Umbilical cord (tissue), 2 donors: ENCODE results near the gene CMPK1. TPM values are rescaled to one million over a fixed set of nuclear protein-coding genes. Genes with fewer than 3 reads are reported as not detected.
A peak's percentile ranks its signal among the peaks of the same experiment; 100 is the strongest.

ENCODE experiments used
- DNase-seq: peaks from one replicate; pipeline ENCODE4 v3.0.0-alpha.2; 2015; ENCODE audit warnings: low spot score
- total RNA-seq: library from RNA; depleted of rRNA; stranded (reverse); fragments of >200 nt; gene quantifications from one replicate; pipeline ENCODE4 v1.2.3, GENCODE V29; 2014; ENCODE audit warnings: low replicate concordance; ENCODE audit not compliant: insufficient read depth

Gene CMPK1
- total RNA-seq, 1 donor from 2014 or later = 157 TPM

DNA sequence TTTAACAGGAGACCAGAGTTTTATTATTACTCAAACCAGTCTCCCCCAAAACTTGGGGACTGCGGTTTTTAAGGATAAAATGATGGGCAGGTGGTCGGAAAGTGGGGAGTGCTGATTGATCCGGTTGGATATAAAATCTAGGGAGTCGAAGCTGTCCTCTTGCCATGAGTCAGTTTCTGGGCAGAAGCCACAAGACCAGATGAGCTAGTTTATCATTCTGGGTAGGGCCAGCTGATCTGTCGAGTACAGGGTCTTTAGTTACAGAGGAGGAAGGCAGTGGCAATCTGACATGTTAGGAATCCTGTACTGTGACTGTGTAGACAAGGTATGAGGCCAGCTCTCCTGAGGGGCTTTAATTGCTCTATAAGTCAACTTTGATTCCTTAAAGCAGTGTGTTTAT lies 59.6 kb downstream of the CMPK1 start:
- DNase-seq = no peak

GRCh38 chr1:47395433-47395832 lies 61.8 kb downstream of the CMPK1 start:
- DNase-seq = no peak

DNA sequence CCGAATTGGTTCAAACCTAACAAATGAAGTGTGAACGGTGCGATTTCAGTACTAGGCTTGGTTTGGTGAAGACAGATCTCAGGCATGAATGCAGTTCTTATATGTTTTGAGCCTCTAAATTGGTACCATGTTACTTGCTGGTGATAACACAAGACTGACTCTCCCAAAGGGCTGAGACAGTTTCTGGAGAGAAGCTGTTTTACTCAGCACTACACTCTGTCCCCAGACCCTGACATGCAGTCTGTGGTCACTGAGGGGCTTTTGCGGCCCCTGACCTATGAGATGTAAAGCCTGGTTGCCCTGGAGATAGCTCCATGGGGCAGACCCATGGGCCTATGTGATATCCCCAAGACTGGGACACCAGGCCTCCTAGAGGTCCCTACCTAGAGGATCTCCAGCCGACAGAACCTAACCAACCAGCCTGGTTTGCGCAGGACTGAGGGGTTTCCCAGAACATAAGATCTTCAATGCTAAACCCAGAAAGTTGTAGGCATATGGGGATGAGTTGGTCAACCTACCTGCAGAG lies 63.1 kb downstream of the CMPK1 start:
- DNase-seq = no peak

GRCh38 chr1:47399138-47399845 lies 65.7 kb downstream of the CMPK1 start:
- no peak for DNase-seq

GRCh38 chr1:47399846-47400155 lies 66.2 kb downstream of the CMPK1 start:
- no peak for DNase-seq

DNA sequence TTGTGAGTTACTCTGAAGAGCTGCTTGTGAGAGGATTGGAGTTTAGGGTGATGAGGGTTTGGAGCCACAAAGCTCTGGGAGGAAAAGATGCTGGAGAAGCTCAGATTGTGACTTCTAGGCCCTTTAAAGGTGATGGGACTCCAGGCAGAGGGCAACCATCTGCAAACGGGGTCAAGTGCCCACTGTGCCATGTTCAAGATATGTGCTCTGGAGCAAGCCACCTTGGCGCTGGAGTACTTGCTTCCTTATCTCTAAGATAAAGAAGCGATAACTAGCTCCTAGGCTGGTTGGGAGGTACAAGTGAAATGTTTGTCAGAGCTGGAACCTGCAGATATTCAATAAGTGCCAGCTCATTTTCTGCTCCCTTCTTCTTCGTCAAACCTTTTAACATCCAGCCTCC lies 68.2 kb downstream of the CMPK1 start:
- DNase-seq = no peak

DNA sequence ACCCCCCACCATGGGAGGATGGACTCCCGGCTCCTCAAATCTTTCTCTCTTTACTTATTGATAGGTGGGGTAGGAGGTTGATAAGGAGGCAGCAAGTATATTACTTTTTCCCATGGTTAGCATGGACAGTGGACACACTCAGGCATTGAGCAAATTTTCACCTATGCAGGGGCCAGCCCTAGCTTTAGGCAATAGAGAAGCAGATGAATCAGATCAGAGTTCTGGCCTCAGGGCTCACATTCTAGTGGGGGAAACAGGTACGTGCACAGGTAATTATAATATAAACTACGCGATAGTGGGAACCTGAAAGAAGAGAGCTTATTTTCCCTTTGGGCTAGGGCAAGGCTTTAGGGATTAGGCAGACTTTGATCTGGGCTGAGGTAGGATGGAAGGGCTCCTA lies 69.0 kb downstream of the CMPK1 start:
- DNase-seq = no peak

DNA sequence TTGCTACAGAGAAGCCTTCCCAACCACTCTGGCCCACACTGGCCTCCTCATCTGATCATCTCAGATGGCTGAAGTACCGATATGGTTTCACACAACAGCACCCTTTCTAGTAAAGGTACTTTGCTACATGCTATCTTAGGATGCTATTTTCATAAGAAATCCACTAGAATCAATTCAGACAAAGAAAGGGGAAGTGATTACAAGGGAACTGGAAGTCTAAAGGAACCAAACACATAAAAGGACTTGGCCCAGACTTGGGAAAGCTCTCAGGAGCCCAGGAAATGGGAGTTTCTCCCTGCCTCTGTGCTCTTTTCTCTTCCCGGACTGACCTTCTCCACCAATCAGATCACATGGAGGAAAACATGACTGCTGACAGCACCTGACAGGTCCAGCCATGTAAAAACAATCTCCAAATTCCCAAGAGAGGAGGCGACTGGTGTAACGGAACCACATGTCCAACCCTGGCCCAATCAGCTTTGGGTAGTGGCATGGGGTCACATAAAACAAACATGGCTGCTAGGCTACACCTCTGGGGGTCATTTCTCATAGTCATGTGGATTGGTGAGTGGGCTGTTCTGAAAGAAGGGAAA lies 69.8 kb downstream of the CMPK1 start:
- DNase-seq = no peak

DNA sequence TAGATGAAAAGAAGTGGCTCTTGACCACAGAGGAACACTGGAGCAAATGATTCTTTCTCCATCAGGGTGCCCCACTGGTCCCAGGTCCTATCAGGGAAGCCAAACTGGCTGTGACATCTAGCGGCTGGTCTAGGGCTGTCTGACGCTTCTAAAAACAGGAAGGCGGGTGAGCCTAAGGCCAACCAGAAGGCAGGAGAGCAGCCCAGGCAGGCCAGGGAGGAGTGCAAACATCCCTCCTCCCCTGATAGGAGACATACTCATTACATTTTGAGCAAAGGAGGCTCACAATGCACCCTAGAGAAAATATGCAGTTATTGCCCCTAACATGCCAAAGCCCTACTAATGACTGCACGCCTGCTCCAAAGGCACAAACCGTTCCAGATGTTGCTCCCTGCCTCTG lies 72.1 kb downstream of the CMPK1 start:
- DNase-seq = no peak

DNA sequence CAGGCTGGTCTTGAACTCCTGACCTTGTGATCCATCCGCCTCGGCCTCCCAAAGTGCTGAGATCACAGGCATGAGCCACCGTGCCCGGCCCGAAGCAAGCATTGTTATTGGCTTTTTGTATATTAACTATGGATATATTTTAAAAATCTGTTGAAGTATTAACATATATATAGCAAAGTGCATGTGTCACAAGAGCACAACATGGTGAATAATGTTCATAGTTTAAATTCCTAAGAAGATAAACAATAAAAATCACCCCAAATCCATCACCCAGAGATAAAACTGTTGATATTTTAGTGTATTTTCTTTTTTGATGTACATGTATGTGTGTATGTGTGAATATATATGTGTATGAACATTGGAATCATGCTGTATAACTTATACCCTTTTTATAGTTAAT lies 73.4 kb downstream of the CMPK1 start:
- DNase-seq = no peak

- DNase-seq = no peak
Measured at GRCh38 chr1:47407481-47407880, 73.9 kb downstream of the CMPK1 start.

DNA sequence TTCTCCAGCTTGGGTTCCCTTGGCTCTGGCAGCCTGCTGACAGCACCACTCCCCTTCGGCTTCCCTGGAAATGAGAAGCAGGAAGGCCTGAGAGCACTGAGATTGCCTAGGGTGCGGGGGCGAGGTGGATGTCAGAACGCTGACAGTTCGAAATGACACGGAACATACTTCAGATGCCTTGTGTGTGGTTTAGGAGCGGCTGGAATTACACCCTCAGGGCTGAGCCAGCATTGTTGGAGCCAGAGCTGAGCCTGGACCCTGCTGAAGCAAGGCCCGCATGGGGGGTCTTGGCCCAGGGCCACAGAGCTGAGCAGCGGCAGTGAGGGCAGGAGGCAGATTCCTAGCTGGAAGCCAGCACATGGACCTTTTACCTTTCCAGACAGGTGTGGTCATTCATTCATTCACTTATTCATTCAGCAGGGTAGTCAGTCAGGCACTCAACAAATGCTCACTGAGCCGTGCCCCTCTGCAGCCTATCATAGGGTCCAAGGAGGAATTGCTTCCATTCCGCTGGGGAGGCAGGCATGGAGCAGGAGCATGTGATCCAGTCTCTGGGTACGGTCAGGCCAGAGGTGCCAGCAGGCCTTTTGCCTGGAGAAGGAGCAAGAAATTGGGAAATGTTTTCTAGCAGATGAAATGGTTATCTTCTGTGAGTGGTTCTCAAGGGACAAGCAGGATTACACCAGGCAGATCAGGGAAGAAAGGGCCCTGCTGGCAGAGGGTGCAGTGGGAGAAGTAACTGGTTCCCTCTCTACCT lies 75.9 kb downstream of the CMPK1 start:
- DNase-seq = peak; percentile 56

GRCh38 chr1:47410068-47410455 lies 76.5 kb downstream of the CMPK1 start:
- DNase-seq = no peak

DNA sequence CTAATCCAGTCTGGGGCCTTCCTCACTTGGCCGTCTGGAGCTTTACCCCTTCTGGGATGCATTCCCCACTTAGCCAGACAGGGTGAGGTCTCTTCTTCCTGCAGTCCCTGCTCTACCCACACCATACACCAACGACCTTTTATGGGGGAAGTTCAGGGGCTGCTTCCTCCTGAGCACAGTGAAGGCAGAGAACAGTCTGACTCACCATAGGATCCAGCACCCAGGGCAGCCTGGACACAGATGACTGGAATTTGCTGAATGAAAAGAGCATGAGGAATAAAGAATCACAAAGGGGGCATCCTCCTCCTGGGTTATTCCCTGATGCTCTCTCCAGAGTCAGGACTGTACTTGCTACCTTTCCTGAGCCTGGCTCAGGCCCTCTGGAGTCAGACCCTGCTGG lies 77.8 kb downstream of the CMPK1 start:
- no peak for DNase-seq

DNA sequence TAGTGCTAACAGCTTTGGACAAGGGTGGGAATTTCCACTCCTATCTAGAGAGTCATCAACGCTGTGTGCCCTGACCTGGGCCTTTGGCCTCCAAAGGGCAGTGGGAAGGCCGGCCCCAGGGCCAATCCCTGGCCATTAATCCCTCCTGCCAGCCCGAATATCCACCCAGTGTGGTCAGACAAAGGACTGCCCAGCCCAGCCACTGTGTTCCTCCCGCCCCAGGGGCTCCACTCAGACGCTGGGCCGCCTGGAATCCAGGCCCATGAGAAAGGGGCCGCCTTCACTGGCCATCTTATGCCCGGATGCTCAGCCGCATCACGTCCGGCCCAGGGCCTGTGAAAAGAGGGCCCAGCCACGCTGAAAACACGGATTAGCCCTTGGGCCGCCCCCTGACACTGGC lies 78.8 kb downstream of the CMPK1 start:
- DNase-seq = no peak

DNA sequence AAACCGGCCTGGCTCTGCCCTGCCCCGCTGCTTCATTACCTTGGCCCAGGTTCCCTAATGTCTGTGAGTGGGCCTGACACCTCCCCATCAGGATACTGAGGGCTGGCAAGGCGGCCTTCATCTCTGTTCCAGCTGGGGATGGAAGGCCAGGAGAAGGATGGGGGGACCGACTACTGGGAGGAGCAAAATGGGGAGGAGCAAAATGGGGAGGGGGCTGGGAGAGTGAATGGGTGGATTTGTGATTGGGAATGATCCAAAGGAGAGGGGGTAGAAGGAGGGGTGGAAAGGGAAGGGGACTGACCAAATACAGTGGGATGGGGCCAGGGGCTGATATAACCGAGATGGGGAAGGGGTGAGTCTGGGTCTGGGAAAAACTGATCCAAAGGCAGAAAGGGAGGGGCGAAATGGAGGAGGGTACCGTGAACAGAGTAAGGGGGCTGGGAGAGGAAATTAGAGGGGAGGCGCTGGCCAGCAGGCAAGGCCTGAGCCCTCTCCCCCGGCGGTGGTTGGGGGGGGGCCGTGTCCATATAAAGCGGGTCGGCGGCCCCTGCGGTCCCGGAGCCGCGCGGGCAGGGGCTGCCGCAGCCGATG lies 82.2 kb downstream of the CMPK1 start, which contains the start of gene FOXE3:
Gene FOXE3 (plus strand): TSS at position 558 of the 591 bp plus-strand sequence. CDS start 31 bp downstream, at position 589.
- DNase-seq = no peak

- no peak for DNase-seq
Measured at GRCh38 chr1:47416319-47417169, 83.0 kb downstream of the CMPK1 start.

GRCh38 chr1:47417170-47418044 lies 83.8 kb downstream of the CMPK1 start:
- DNase-seq = no peak

GRCh38 chr1:47418122-47418521 lies 84.5 kb downstream of the CMPK1 start:
- no peak for DNase-seq

GRCh38 chr1:47418681-47419325 lies 85.2 kb downstream of the CMPK1 start:
- DNase-seq = no peak
